CD4-positive, alpha-beta T cell treated with Interleukin-15 for 4 hours (primary cell): ENCODE results near the gene IQGAP2.
A peak's percentile ranks its signal among the peaks of the same experiment; 100 is the strongest.
"Not testable (repeated sequence)": the region's sequence is repeated elsewhere in the genome, so short reads cannot be mapped to it uniquely, and the experiment has no call there.

ENCODE experiments used
- DNase-seq: peaks from one replicate; pipeline ENCODE4 v3.0.0-alpha.2; 2020; ENCODE audit warnings: low spot score

Gene IQGAP2

DNA sequence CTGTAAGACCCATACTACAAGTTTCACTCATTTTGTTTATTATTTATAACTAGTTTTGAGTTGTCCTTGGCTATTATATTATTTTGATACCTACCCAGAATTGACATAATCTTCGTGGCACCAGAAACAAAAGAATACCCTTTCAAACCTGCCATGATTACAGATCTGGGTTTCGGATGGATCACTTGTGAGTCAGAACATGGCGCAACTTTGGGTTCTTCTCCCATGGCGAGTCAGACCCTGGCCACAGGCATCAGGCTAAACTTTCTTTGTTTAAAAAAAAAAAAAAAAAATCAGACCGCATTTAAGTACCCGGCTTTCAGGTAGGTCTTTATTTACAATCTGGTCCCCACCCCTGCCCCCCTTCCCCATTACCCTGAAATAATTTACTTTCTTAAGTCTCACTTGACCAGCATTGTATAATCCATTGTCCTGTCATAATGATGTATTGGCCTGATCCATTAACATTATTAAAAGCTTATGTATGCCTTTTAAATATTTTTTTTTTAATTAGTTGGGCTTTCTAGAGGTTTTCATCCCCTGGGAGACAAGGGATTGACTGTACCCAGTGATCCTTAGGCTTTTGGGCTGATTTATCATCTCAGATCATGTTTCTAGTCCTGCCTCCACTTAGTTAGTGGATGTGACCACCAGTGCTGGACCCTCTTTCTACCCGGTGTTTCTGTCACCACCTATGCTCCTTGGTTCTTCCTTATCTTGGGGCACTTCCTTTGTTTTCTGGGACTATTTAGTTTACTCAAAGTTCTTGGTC, 176.3 kb downstream of the IQGAP2 start:
- no peak for DNase-seq

DNA sequence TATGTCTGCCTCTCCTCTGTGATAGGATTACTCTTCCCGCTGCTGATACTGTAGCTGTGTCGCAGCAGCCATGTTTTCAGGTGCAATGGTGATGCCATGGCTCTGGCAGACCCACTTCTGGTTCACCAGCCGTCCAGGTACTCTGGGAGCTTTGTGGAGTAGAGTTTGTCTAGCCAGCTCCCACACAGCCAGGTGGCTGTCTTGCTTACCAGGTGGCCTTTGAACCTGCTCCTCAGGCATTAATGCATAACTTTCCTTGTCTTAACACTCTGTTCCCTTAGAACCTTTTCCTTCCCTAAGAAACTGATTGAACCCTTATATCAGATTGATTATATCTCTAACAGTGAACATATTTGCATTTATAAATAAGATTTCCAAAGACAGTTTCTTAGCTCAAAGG, 177.9 kb downstream of the IQGAP2 start:
- no peak for DNase-seq

DNA sequence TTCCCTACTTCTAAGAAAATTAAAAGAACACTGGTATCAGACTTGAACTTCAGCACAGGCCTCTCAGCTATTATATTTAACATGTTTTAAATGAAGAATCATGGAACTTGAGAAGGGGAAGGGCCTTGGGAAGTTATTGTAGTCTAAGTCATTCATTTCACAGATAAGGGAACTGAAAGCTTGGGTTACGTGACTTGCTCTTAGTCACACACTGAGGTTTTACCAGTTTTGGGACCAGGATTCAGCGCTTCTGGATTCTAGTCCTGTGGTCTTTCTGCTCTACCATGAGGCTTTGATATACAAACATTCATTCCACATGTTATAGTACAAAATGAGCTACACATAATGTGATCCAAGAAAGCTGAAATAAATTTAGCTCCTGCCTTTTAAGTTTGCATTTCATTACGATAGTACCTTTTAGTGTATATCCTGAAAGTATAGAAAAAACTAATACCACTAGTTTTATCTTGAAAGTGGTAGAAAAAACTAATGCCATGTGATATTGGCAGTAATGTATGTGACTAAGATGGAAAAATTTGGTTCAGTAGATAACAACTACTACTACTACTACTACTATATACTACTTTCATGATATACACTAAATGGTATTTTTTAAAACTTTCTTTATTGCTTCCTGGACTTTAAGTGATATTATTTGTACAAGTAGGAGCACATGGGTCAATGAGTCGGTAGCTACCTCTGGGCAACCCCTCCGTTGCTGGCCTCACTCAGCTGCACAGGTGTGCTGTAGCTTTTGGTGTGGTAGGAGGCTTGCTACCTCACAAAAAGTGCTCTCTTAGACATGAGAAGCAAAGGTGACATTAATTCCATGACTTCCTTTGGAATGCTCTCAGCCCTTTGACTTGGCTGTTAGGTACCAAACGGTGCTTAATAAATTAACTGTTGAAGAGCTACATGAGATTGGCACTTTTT, 179.4 kb downstream of the IQGAP2 start:
- DNase-seq = no peak

DNA sequence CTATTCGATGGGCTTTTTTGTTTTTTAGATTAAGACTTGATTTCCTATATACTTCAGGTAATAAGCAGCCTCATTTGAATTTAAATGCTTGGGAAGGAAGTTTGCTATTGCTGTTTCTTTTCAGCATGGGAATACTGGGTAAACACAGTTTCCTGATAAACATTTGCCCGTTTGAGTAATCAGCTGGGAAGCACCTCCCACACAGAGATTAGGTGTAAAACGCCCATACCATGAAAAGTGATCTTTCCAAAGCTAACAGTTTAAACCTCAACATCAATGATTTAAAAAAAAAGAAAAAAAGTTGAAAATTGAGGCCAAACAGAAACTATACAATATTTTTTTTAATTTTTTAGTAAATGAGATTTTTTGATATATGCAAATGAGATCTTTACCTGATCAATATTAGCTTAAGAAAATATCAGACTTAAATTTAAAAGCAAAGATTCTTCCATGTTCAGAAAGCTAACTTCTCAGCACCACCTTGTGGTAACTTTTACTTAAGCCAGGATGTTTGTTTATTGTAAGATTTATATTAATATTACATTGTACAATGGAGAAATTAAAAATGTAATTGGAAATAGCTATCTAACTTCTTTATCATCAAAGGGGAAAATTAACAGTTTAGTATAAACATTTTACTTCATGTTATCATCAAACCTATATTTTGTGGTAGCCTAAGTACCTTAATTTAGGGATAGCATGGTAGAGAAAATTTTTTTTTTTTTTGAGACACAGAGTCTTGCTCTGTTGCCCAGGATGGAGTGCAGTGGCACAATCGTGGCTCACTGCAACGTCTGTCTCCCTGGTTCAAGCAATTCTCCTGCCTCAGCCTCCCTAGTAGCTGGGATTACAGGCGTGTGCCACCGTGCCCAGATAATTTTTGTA, 180.3 kb downstream of the IQGAP2 start:
- DNase-seq = peak; percentile 29

DNA sequence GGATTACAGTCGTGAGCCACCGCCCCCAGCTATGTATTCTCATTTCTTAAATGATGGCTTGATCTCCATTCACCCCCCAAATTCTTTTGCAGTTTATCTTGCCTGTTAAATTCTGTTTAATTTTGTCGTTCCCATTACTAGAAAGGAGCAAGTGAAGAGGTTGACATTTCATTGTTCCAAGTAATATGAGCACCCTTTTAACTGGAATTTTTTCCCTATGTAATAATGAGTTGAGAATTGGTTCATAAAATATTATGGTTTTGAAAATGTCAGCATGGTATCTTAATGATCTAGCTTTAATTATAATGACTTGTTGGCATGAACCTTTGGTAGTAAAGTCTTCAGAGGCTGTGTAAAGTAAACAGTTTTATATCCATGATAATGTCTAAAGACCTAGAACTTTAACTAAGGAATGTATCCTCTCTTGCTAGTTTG, 182.7 kb downstream of the IQGAP2 start:
- no peak for DNase-seq

DNA sequence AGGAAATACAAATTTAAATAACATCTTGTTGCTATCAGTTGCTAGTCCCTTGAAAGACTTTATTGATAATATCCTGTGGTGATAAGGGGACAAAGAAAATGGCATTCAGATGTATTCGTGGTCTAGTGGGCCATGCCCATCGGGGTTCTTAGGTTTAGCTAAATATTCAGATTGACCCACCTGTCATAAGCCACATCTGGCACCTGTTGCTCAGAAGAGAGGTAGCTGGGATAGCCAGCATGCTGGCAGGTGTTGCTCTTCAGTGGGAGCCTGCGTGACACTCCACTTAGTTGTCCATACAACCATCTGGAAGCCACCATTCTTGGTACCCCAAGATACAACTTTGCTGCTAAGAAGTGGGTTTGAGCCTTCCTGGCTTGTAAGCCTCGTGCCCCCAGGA, 183.4 kb downstream of the IQGAP2 start:
- DNase-seq = no peak

DNA sequence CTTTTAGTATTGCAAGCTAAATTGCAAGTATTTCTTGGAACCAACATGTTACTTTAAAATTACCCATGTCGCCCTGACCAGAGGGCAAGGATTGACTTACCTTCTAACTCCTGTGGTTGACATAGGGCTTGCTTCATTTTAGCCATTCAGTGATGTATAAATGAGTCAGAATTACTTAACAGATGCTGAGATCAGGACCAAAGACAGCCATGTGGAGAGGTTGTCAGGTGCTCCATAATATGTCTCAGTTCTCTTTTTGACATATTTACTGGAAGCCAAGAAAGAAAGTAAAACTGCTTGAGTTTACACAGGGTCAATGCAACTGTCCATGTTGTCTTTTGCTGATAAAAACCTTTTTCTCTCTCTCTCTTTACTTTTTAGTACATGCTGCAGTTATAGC, 186.9 kb downstream of the IQGAP2 start:
- no peak for DNase-seq

DNA sequence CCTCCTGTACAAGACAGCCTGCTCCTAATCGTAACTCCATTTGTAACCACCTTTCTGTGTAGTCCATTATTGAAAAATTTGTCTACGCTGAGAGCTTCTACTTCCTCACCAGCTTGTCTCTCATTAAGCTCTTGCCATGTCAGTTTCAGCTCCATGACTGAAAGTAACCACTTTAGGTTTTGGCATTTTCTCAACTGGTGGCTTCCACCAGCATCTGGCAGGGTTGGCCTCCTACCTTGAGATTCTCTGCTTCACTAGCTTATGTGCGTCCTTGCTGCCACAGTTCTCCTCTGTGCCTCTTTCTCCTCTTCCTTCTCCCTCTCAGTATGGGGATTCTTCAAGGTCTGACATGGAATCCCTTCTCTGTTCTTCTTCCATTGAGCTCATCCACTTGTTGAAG, 188.3 kb downstream of the IQGAP2 start:
- no peak for DNase-seq

DNA sequence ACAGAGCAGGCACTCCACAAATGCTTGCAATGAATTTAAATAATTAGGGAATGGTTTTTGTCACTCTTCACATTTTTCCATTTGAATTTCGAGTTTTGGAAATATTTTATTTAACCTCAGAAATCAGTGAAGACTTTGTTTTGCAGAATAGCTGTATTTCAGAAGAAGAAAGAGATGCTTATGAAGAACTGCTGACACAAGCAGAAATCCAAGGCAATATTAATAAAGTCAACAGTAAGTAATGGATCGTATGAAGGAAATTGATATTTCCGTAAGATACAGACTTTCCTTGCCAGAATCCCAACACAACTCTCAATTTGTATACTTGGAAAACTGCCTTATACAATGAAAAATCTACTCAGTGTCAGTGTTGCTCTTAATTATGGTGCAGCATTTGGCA, 189.6 kb downstream of the IQGAP2 start:
- no peak for DNase-seq

DNA sequence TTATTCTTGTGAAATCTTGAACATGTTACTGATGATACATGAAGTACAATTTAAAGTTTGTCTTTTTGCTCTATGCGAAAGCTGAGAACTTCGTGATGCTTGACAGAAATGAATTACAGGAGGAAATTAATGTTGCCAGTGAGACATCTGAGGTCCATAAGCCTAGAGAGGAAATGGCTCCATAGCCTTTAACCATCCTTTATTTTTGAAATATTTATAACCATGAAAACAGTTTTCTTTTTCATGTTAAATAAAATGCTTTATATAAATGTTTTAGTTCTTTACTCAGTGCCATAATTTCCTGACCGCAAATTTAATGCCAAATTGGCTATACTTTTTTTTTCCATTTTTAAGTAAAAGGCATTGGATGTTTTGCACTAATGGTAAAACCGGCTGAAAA, 191.0 kb downstream of the IQGAP2 start:
- DNase-seq = no peak

DNA sequence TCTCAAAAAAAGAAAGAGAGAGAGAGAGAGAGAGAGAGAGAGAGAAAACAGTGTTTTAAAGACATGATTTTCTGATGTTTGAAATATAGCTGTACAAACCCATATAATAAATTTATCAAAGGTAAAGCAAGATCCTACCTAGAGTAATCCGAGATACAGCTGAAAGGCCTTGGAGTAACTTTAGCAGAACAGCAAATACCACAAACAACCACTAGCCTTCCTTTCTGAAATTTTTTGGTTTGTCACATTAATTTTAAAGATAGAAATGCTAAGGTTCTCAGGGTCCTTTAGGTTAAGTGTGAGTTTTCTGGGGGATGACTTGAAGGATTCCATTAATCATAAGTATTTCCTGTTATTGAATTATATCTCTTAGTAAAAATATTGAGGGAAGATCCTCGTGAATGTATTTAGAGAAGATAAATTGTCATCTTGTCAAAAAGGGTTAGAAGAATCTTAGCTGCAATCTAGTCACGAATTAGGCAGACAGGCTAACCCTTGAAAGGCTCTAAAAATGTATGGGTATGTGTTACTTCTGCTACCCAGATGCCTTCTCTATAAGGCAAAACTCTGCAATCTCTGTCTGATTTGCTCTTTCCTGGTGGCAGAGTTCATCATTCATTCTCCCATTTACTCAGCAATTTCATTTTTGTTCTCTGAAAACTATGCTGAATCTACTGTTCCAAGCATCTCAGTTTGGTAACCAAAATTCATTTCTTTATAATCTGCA, 192.8 kb downstream of the IQGAP2 start:
- no peak for DNase-seq

DNA sequence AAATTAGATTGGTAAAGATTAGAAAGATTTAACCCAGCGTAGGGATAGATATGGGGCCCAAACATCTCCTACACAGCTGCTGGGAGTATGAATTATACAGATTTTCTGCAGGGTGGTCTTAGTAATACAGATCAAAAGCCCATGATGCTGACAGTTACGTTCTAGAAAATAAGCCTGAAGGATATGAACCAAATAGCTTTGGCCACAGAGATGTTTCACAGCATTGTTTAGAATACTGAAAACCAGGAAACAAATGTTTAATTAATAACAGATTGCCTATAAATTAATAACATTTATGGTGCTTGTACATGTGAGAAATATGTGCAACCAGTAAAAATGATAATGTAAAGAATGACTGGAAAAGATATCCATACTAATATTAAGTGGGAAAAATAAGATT, 195.4 kb downstream of the IQGAP2 start:
- DNase-seq = no peak

DNA sequence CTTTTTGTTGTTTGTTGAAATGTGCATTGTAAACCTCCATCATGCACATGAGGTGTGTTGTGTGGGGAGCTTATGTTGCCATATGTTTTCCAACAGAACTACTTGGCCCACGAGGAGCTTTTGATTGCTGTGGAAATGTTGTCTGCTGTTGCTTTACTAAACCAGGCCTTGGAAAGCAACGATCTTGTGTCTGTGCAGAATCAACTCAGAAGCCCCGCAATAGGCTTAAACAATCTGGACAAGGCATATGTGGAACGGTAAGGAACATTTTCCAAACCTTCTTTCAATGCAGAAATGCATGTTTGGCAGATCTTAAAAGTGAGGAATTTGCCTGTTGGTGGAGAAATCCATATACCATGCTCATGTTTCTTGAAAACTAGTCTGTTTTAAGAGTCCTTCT, 197.6 kb downstream of the IQGAP2 start:
- DNase-seq = no peak

DNA sequence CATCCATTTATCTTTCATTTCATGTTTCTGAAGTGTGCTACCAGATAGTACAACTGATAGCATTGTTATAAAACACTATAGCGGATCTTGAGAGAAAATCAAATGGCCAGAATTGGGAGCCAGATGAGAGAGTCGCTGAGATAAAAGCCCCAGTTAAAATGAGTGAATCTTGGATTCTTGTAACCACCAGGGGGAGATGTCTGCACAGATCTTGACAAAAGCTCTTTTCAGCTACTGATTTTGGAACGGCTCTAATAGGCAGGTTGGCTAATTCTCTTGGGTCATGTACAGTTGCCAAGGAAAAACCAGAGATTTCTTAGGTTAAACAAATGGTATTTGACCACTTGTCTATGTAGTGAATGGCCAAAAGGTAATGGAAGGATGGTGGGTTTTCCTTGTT, 198.4 kb downstream of the IQGAP2 start:
- peak; percentile 66 for DNase-seq

DNA sequence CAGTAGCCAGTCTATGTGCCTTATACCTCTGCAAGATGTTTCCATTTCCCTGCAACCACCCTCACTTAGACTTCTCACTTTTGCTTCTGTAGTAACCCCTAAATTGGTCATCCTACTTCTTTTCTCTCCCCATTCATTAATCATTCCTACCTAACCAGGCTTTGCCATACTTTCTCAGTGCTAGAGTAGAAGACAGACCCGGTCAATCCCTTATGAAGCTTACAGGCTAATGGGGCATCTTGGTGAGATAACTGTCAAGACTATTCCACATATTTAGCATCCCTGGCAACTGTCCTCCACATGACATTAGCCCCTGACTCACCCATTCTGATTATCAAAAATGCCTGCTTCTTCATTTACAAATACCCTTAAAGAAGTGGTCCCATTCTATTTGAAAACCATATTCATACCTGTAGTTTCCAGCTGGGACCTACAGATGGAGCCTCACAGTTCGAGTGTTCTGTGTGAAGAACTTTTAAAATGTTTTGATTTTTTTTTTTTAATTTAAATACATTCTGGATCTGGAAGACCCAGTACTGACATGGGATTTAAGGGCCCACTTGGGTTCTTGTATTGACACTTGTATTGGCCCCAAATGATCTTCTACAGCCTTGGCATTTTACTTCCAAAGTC, 199.1 kb downstream of the IQGAP2 start:
- no peak for DNase-seq

DNA sequence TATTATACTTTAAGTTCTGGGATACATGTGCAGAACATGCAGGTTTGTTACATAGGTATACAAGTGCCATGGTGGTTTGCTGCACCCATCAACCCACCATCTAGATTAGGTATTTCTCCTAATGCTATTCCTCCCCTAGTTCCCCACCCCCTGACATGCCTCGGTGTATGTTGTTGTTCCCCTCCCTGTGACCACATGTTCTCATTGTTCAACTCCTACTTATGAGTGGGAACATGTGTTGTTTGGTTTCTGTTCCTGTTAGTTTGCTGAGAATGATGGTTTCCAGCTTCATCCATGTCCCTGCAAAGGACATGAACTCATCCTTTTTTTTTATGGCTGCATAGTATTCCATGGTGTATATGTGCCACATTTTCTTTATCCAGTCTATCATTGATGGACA, 200.9 kb downstream of the IQGAP2 start:
- not testable (repeated sequence) for DNase-seq

DNA sequence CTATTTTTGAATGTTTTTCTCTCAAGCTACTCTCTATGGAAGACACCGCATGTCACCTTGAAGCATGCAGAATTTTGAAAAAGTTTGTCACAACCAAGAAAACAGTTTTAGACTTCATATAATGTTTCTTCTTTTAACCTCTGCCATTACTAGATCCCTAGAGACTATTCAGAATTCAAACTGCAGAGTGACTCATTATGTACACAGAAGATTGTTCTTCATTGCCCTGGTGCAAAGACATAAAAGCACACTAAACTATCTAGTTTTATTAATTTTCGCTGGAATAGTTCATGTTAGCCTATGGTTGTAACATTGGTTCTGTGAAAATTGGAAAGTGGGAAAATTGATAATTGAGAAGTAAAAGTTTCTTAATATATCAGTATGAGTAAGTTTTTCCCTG, 201.8 kb downstream of the IQGAP2 start:
- no peak for DNase-seq

DNA sequence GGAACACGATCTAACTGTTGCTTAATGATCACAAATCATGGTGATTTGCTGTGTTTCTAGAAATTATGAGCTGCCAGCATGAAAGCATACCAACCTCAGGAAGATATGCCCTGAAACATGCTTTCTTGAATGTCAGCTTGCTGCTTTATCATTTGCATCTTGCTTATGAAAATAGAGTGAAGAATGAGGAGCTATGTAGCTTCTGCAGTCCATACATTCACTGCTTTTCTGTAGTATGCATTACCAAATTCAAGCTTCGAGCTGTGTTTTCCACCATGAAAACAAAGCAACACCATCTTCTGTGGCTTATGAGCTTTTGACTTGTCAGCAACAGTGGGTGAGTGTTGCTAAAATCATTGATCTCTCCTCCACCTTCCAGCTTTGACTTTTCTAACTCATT, 203.6 kb downstream of the IQGAP2 start:
- DNase-seq = no peak

DNA sequence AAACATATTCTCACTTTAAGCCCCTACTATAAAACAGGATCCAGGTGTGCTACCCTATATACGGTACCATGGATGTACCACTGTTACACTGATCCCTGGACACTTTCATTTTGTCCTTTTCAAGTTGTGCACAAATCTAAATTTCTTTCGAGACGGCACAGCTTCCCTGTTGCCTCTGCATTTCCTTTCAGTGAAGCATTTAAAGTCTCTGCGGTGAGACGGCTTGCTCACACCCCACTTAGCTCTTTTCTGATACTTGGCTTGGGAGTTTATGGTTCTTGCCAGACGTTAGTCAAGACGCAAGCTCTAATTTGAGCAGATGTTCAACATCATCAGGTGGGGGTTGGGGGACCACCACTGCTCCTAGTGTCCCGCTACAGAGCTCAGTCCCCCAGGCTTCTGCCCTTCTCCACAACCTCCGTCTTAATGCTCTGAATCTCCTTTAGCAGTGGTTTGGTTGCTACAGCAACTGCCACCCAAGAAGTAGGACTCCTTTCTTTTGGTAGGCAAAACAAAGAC, 204.3 kb downstream of the IQGAP2 start:
- DNase-seq = no peak

DNA sequence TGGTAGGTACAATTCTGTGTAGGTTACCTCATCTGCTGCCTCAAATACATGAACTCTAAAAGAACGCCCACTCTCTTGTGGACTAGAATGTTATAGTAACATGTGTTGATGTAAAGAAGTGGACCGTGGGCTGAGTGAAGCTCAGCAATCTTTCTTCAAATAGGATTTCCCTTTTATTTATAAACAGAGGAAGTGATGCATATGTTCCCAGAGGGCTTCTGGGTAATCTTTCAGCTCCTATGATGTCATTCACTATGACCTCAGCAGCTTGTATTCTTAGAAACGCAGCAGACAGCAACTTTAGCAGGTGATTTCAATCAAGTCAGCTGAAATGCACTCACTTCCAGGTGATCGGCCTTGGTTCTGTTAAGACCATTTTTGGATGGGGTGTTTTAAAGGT, 205.7 kb downstream of the IQGAP2 start:
- DNase-seq = peak; percentile 6

DNA sequence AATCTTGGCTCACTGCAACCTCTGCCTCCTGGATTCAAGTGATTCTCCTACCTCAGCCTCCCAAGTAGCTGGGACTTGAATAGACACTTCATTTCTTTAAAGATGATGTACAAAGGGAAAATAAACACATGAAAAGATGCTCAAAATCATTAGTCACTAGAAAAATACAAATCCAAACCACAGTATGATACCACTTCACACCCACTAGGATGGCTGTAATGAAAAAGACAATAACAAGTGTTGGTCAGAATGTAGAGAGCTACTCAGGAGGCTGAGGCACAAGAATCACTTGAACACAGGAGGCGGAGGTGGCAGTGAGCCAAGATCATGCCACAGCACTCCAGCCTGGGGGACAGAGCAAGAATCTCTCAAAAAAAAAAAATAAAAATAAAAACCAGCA, 207.1 kb downstream of the IQGAP2 start:
- DNase-seq = no peak
